DOHH2 (cell line): ENCODE data around the gene GOLPH3L.

Experiments used
- EZH2phosphoT487 ChIP-seq: fragments of 200-600 bp; sonication (generic); IDR thresholded peaks from 2 replicates; pipeline ENCODE4 v1.6.1; 2017; ENCODE audit warnings: borderline replicate concordance, mild to moderate bottlenecking, antibody characterized with exemption, low read length, moderate library complexity, mixed read lengths
- TF ChIP-seq, protein P1 (sequence below): fragments of 200-600 bp; sonication (generic); IDR thresholded peaks from one replicate; pipeline ENCODE4 v1.5.1; 2014; ENCODE audit warnings: antibody characterized with exemption, mild to moderate bottlenecking, low read depth, low read length; ENCODE audit not compliant: poor library complexity, severe bottlenecking

GRCh38 chr1:150596976-150597375 is 100.0 kb downstream of the GOLPH3L start:
- TF ChIP-seq, protein P1, sequence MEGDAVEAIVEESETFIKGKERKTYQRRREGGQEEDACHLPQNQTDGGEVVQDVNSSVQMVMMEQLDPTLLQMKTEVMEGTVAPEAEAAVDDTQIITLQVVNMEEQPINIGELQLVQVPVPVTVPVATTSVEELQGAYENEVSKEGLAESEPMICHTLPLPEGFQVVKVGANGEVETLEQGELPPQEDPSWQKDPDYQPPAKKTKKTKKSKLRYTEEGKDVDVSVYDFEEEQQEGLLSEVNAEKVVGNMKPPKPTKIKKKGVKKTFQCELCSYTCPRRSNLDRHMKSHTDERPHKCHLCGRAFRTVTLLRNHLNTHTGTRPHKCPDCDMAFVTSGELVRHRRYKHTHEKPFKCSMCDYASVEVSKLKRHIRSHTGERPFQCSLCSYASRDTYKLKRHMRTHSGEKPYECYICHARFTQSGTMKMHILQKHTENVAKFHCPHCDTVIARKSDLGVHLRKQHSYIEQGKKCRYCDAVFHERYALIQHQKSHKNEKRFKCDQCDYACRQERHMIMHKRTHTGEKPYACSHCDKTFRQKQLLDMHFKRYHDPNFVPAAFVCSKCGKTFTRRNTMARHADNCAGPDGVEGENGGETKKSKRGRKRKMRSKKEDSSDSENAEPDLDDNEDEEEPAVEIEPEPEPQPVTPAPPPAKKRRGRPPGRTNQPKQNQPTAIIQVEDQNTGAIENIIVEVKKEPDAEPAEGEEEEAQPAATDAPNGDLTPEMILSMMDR: no peak
- TF ChIP-seq EZH2phosphoT487: no peak
